ENCODE measurements around the gene DMPK.
"Not testable (repeated sequence)": the region's sequence is repeated elsewhere in the genome, so short reads cannot be mapped to it uniquely, and the experiment has no call there.

DMPK gene

GRCh38 chr19:45767881-45768654, 14.2 kb downstream of the DMPK start:
- DNase-seq = no peak

GRCh38 chr19:45767410-45767880, 14.8 kb downstream of the DMPK start:
- DNase-seq = no peak

- DNase-seq = no peak
These were observed 15.4 kb downstream of the DMPK start for GRCh38 chr19:45766869-45767346.

GRCh38 chr19:45766296-45766868, 15.9 kb downstream of the DMPK start:
- no peak for DNase-seq

- DNase-seq = no peak
These were observed 16.5 kb downstream of the DMPK start for GRCh38 chr19:45765702-45766295.

- no peak for DNase-seq
These were observed 17.2 kb downstream of the DMPK start for GRCh38 chr19:45764945-45765701.

- no peak for DNase-seq
These were observed 17.8 kb downstream of the DMPK start for GRCh38 chr19:45764475-45764874.

- no peak for DNase-seq
These were observed 18.5 kb downstream of the DMPK start for GRCh38 chr19:45763691-45764294.

GRCh38 chr19:45762870-45763631, 19.2 kb downstream of the DMPK start:
- DNase-seq = no peak

- DNase-seq = no peak
These were observed 20.6 kb downstream of the DMPK start for GRCh38 chr19:45761714-45762113.

GRCh38 chr19:45758921-45759320, 23.4 kb downstream of the DMPK start:
- no peak for DNase-seq

GRCh38 chr19:45757695-45758094, 24.6 kb downstream of the DMPK start:
- DNase-seq = no peak

GRCh38 chr19:45754323-45754722, 28.0 kb downstream of the DMPK start:
- DNase-seq = no peak

GRCh38 chr19:45753548-45753947, 28.7 kb downstream of the DMPK start:
- DNase-seq = no peak

GRCh38 chr19:45752639-45753038, 29.7 kb downstream of the DMPK start:
- no peak for DNase-seq

- not testable (repeated sequence) for DNase-seq
These were observed 30.8 kb downstream of the DMPK start for GRCh38 chr19:45751483-45751882.

GRCh38 chr19:45747513-45747912, 34.8 kb downstream of the DMPK start:
- no peak for DNase-seq

GRCh38 chr19:45746866-45747265, 35.4 kb downstream of the DMPK start:
- DNase-seq = no peak

GRCh38 chr19:45745606-45746005, 36.7 kb downstream of the DMPK start:
- no peak for DNase-seq

GRCh38 chr19:45742969-45743368, 39.3 kb downstream of the DMPK start:
- DNase-seq = no peak

GRCh38 chr19:45739498-45740439, 42.5 kb downstream of the DMPK start:
- no peak for DNase-seq

Measured in stimulated activated CD4-positive, alpha-beta T cell treated with anti-CD3 and anti-CD28 coated beads, Interleukin-4, amount 100 ng/mL, for 24 hours (primary cell).